ENCODE measurements around the gene PRDM9.

The PRDM9 gene

DNA sequence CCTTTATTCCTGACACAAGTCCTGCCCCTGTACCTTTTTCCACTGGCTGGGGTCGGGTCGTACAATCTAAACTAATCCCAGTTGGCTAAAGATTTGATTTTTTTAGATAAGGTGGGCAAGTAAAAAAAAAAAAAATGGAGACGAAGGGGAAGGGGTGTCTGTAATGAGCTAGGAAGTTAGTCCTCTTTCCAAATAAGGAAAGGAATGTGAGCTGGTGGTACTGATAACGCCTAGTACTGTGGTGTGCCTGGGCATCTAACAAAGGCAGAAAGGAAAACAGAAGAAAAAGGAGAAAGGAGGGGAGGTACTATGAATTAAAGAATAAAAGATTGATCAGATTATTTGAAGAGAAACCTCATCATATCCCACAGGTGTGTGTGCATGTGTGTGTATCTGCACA lies 21.3 kb downstream of the PRDM9 start:
- no peak for DNase-seq

DNA sequence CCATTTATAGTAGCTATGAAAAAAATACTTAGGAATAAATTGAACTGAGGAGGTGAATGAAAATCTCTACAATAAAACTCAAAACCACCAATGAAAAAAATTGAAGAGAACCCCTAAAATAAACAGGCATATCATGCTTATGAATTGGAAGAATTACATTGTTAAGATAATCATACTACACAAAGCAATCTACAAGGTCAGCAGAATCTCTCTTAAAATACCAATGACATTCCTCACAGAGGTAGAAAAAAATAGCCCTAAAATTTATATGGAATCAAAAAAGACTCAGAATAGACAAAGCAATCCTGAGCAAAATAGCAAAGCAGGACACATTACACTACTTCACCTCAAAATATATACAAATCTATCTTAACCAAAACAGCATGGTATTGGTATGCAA lies 23.2 kb downstream of the PRDM9 start:
- no peak for DNase-seq

DNA sequence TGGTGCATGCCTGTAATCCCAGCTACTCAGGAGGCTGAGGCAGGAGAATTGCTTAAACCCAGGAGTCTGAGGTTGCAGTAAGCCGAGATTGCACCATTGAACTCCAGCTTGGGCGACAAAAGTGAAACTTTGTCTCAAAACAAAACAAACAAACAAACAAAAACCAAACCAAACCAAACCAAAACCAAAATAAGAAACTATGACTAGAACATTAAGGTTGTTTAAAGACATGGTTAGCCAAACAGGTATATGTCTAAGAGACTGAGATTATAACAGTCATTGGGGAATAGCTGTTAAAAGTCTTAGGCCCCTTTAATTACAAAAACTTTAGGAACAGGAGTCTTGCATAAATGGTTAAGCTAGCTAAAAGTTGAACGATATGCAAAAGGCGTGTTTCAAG lies 63.6 kb downstream of the PRDM9 start:
- no peak for DNase-seq

Data from activated T-cell treated with anti-CD3 and anti-CD28 coated beads, Interleukin-2, amount 50 U/mL, for 1 hour (primary cell).